HUES64 (cell line): Measurements from ENCODE around the gene IZUMO2.
"Not testable (repeated sequence)": the region's sequence is repeated elsewhere in the genome, so short reads cannot be mapped to it uniquely, and the experiment has no call there.

Source experiments
- H3K27ac ChIP-seq: 2 replicates; pipeline ENCODE4 v1.7.0; 2013; ENCODE audit warnings: low read depth, low read length, inconsistent platforms
- H3K27me3 ChIP-seq: 2 replicates; pipeline ENCODE4 v1.6.1; 2013; ENCODE audit warnings: mild to moderate bottlenecking, low read length; ENCODE audit not compliant: insufficient read depth
- H3K36me3 ChIP-seq: 2 replicates; pipeline ENCODE4 v1.6.1; 2013; ENCODE audit warnings: mild to moderate bottlenecking, low read length; ENCODE audit not compliant: insufficient read depth
- H3K4me1 ChIP-seq: 2 replicates; pipeline ENCODE4 v1.6.1; 2013; ENCODE audit warnings: mild to moderate bottlenecking, low read length, moderate library complexity; ENCODE audit not compliant: insufficient read depth
- H3K4me3 ChIP-seq: 2 replicates; pipeline ENCODE4 v1.5.1; 2013; ENCODE audit warnings: mild to moderate bottlenecking, low read length, moderate library complexity
- H3K9ac ChIP-seq: 2 replicates; pipeline ENCODE4 v1.6.1; 2013; ENCODE audit warnings: mild to moderate bottlenecking, low read depth, low read length
- H3K9me3 ChIP-seq: 2 replicates; pipeline ENCODE4 v1.6.1; 2013; ENCODE audit warnings: low read depth, low read length; ENCODE audit not compliant: insufficient read depth
- WGBS: fragments of 150-250, 120-280 bp; methylation state at CpG from one replicate; pipeline ENCODE4 v1.1.7; 2013; ENCODE audit warnings: missing lambda C conversion rate; 5-methylcytosine and 5-hydroxymethylcytosine counted together

The IZUMO2 gene

DNA sequence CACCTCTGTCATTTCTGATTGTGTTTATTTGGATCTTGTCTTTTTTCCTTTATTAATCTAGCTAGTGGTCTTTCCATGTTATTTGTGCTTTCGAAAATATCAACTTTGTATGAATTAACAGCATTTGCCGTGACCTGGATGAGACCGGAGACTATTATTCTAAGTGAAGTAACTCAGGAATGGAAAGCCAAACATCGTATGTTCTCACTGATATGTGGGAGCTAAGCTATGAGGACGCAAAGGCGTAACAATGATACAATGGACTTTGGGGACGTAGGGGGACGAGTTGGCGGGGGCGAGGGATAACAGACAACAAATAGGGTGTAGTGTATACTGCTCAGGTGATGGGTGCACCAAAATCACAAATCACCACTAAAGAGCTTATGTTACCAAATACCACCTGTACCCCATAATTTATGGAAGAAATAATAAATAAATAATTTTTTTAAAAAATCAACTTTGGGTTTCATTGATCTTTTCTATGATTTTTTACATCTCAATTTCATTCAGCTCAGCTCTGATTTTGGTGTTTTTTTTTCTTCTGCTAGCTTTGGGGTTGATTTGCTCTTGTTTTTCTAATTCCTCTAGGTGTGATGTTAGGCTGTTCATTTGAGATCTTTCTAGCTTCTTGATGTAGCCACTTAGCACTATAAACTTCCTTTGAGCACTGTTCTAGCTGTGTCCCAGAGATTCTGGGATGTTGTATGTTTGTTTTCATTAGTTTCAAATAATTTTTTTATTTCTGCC is 27.1 kb downstream of the IZUMO2 start:
- H3K27me3 ChIP-seq, H3K27ac ChIP-seq, H3K4me1 ChIP-seq, H3K4me3 ChIP-seq, H3K9ac ChIP-seq, H3K36me3 ChIP-seq: not testable (repeated sequence)
- WGBS, result 89% methylated on average over 10 of the region's 10 CpGs
- H3K9me3 ChIP-seq, result peaks cover 32% of the 10 kb centered on the region

DNA sequence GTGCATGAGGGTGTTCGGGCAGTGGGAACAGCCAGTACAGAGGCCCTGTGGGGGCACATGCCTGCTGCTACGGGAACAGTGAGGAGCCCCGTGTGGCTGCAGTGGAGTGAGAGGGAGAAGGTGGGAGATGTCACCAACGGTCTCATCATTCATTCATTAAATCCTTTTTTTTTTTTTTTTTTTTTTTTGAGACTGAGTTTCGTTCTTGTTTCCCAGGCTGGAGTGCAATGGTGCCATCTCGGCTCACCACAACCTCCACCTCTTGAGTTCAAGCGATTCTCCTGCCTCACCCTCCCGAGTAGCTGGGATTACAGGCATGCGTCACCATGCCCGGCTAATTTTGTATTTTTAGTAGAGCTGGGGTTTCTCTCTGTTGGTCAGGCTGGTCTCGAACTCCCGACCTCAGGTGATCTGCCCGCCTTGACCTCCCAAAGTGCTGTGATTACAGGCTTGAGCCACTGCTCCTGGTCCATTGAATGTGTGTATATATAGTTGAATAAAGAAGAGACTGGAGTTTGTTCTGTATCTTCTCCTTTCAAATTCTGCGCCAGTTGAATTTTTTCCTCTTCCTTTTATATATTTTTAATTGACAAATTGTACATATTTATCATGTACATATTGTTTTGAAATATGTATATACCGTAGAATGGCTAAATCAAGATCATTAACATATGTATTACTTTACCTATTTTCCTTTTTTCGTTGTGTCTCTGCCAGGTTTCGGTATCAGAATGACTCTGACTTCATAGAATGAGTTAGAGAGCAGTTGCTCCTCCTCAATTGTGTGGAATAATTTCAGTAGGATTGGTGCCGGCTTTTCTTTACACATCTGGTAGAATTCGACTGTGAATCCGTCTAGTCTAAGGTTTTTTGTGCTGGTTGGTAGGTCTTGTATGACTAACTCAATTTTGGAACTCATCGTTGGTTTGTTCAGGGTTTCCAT is 28.0 kb downstream of the IZUMO2 start:
- peaks cover 28% of the 10 kb centered on the region for H3K9me3 ChIP-seq
- WGBS, result 75% methylated on average over 3 of the region's 21 CpGs
- H3K4me1 ChIP-seq, H3K4me3 ChIP-seq, H3K27ac ChIP-seq, H3K9ac ChIP-seq, H3K36me3 ChIP-seq, H3K27me3 ChIP-seq: not testable (repeated sequence)

DNA sequence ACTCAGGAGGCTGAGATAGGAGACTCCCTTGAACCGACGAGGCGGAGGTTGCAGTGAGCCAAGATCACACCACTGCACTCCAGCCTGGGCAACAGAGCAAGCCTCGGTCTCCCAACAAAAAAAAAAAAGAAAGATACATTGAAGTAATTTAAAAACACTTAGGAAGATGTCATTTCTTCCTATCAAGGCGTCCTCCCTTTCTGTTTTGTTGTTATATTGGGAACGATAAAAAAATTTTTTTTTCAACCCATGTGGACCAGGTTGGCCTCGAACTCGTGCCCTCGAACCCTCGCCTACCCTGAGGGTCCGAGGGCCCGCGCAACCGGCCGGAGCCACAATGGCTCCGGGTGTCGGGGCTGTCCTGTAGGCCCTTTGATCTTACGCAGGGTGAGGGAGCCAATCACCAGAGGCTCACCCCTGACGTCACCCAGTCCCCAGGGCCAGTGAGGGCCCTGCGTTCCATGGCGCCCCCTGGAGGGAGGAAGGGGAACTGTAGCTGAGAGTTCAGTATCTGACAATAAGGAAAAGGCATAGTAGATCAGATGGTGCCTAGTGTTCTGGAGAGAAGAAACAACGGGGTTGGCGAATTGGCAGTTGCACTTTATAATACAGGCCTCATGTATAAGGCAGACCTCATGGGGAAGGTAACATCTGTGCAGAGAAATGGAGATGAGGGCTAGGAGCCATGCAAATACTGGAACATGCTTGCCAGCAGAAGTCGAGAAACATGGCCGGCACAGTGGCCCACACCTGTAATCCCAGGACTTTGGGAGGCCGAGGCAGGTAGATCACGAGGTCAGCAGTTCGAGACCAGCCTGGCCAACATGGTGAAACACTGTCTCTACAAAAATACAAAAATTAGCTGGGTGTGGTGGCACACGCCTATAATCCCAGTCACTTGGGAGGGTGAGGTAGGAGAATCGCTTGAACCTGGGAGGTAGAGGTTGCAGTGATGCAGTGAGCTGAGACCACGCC is 29.3 kb downstream of the IZUMO2 start:
- not testable (repeated sequence) for H3K27me3 ChIP-seq, H3K4me3 ChIP-seq, H3K4me1 ChIP-seq, H3K27ac ChIP-seq, H3K36me3 ChIP-seq, H3K9ac ChIP-seq
- peaks cover 27% of the 10 kb centered on the region for H3K9me3 ChIP-seq
- WGBS, result 85% methylated on average over 13 of the region's 31 CpGs

DNA sequence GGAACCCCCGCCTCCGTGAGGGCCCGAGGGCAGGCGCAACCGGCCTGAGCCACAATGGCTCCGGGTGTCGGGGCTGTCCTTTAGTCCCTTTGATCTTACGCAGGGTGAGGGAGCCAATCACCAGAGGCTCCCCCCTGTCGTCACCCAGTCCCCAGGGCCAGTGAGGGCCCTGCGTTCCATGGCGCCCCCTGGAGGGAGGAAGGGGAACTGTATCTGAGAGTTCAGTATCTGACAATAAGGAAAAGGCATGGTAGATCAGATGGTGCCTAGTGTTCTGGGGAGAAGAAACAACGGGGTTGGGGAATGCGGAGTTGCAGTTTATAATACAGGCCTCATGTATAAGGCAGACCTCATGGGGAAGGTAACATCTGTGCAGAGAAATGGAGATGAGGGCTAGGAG is 59.1 kb downstream of the IZUMO2 start:
- no CpG with 5 or more reads among the region's 13 CpGs for WGBS

DNA sequence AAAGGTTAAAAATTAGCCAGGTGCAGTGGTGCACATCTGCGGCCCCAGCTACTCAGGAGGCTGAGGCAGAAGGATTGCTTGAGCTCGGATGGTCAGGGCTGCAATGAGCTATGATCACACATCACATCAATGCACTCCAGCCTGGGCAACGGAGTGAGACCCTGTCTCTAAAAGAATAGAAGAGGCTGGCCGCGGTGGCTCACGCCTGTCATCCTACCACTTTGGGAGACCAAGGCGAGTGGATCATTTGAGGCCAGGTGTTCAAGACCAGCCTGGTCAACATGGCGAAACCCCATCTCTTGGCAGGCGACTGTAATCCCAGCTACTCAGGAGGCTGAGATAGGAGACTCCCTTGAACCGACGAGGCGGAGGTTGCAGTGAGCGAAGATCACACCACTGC is 59.7 kb downstream of the IZUMO2 start:
- H3K9ac ChIP-seq, H3K27ac ChIP-seq, H3K4me3 ChIP-seq, H3K4me1 ChIP-seq, H3K36me3 ChIP-seq, H3K27me3 ChIP-seq: not testable (repeated sequence)
- H3K9me3 ChIP-seq, result peaks cover 11% of the 10 kb centered on the region
- WGBS, result 68% methylated on average over 4 of the region's 13 CpGs

More for the DNA sequence above, 59.1 kb downstream of the IZUMO2 start:
- H3K27ac ChIP-seq, H3K27me3 ChIP-seq, H3K9me3 ChIP-seq, H3K4me1 ChIP-seq, H3K36me3 ChIP-seq, H3K9ac ChIP-seq, H3K4me3 ChIP-seq: not testable (repeated sequence)
